Type B pancreatic cell (in vitro differentiated cells): ENCODE data around the gene VRK2. TPM values are rescaled to one million over a fixed set of nuclear protein-coding genes. Genes with fewer than 3 reads are reported as not detected.

Source experiments
- DNase-seq: peaks from one replicate; pipeline ENCODE4 v3.0.0; 2021; ENCODE audit warnings: mixed read lengths; ENCODE audit not compliant: unreplicated experiment; ENCODE audit errors: extremely low spot score
- H3K27ac Mint-ChIP-seq: 2 replicates; pipeline ENCODE4 v1.8.0; 2021; ENCODE audit warnings: mild to moderate bottlenecking, mixed read lengths
- H3K27me3 Mint-ChIP-seq: 2 replicates; pipeline ENCODE4 v1.8.0; 2021; ENCODE audit warnings: mixed read lengths
- H3K36me3 Mint-ChIP-seq: 2 replicates; pipeline ENCODE4 v1.8.0; 2021; ENCODE audit warnings: mixed read lengths
- H3K4me1 Mint-ChIP-seq: one replicate; pipeline ENCODE4 v1.8.0; 2021; ENCODE audit warnings: mixed read lengths; ENCODE audit not compliant: unreplicated experiment
- H3K4me3 Mint-ChIP-seq: 2 replicates; pipeline ENCODE4 v1.8.0; 2021; ENCODE audit warnings: mild to moderate bottlenecking, mixed read lengths
- H3K9me3 Mint-ChIP-seq: 2 replicates; pipeline ENCODE4 v1.8.0; 2021; ENCODE audit warnings: mixed read lengths
- total RNA-seq: library from RNA; stranded (reverse); gene quantifications from 2 replicates; pipeline ENCODE4 v1.2.1, GENCODE V29; 2021; ENCODE audit warnings: low replicate concordance
- TF ChIP-seq, protein P1 (sequence below): fragments of 200-600 bp; sonication (generic); conservative IDR thresholded peaks from 2 replicates; pipeline ENCODE4 v1.5.0; 2021; ENCODE audit warnings: antibody characterized with exemption, mild to moderate bottlenecking

VRK2 gene
- total RNA-seq, 1 donor from 2014 or later, result 17.7 TPM

DNA sequence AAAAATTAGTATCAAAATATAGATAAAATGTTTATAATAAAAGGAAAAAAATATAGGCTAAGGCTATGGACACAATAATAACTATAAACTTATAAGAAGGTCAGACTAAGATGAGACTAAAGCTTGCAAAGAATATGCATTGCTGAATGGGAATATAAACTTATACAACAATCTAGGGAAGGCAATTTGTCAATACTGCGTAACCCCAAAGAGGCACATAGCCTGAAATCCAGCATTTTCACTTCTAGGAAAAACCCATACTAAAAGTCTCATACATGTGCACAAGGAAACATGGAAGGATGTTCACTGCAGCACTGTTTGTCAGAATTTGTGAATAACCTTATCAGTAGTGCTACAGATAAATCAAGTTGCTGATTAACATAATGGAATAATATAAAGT lies 149.1 kb downstream of the VRK2 start:
- Mint-ChIP-seq H3K27ac (no peak overlapping the region), H3K4me1 (no peaks in the 10 kb centered on the region), H3K9me3 (no peaks in the 10 kb centered on the region), H3K4me3 (no peak overlapping the region), H3K27me3 (no peaks in the 10 kb centered on the region), H3K36me3 (no peaks in the 10 kb centered on the region)
- TF ChIP-seq, protein P1, sequence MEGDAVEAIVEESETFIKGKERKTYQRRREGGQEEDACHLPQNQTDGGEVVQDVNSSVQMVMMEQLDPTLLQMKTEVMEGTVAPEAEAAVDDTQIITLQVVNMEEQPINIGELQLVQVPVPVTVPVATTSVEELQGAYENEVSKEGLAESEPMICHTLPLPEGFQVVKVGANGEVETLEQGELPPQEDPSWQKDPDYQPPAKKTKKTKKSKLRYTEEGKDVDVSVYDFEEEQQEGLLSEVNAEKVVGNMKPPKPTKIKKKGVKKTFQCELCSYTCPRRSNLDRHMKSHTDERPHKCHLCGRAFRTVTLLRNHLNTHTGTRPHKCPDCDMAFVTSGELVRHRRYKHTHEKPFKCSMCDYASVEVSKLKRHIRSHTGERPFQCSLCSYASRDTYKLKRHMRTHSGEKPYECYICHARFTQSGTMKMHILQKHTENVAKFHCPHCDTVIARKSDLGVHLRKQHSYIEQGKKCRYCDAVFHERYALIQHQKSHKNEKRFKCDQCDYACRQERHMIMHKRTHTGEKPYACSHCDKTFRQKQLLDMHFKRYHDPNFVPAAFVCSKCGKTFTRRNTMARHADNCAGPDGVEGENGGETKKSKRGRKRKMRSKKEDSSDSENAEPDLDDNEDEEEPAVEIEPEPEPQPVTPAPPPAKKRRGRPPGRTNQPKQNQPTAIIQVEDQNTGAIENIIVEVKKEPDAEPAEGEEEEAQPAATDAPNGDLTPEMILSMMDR, result no peak
- no peak for DNase-seq

DNA sequence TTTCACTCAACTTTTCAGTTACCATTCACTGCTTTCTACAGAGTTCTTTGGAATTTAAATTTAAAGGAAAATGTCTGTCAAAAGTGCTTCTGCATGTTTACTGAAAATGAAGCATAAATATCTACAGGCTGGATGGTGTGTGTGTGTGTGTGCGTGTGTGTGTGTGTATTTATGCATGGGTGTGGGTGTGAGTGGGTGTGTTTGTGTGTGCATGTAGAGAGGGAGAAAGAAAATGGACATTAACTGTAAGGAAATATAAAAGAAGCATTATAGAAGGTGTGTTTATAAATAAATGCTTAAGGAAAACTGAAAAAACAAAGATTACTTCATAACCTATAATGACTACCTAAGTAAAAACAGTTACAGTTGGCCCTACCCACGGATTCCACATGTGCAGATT lies 151.3 kb downstream of the VRK2 start:
- Mint-ChIP-seq H3K27me3 (no peaks in the 10 kb centered on the region), H3K27ac (no peak overlapping the region), H3K4me3 (no peak overlapping the region), H3K9me3 (no peaks in the 10 kb centered on the region), H3K4me1 (no peaks in the 10 kb centered on the region), H3K36me3 (no peaks in the 10 kb centered on the region)
- TF ChIP-seq, protein P1, result no peak
- DNase-seq, result no peak

DNA sequence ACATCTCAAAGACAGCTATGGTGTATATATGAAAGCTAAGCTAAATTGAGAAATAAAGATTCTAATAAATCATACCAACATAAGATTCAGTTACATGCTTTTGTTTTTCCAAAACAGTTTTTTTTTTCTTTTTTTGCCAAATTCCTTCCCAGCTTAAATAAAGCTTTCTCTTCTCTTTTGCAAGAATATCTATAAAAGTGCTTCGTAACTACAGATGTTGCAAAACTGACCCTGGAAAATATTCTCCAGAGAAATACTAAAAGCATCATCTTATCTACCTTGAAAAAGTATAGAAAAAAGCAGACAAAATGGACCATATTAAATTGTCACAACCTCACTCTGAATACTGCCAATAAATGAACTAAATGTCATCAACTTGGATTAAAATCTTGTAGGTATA lies 155.8 kb downstream of the VRK2 start:
- Mint-ChIP-seq H3K4me1 (no peaks in the 10 kb centered on the region), H3K36me3 (no peaks in the 10 kb centered on the region), H3K27ac (no peak overlapping the region), H3K4me3 (no peak overlapping the region), H3K27me3 (no peaks in the 10 kb centered on the region), H3K9me3 (no peaks in the 10 kb centered on the region)
- TF ChIP-seq, protein P1, result no peak
- DNase-seq, result no peak

DNA sequence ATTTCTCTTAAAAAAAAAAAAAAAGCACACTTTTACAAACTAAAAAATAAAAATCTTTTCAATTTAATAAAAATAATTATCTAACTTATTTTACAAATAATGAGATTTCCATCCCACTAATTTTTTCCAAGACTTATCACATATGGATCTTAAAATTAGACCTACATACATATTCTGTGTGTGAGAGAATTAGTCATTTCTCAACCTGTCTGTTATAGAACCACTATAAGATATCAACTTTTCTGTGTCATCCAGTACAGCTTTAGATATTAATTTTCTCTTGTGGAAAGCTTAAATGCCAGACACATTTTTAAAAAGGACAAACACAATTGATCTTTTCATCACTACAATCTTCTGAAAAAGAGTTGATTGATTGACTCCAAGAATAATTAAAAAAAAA lies 156.4 kb downstream of the VRK2 start:
- no peak overlapping the region for H3K27ac Mint-ChIP-seq
- no peak overlapping the region for H3K4me3 Mint-ChIP-seq
- no peaks in the 10 kb centered on the region for H3K36me3 Mint-ChIP-seq
- no peaks in the 10 kb centered on the region for H3K4me1 Mint-ChIP-seq
- no peak for DNase-seq
- TF ChIP-seq, protein P1, result no peak
- no peaks in the 10 kb centered on the region for H3K27me3 Mint-ChIP-seq
- H3K9me3 Mint-ChIP-seq, result no peaks in the 10 kb centered on the region

DNA sequence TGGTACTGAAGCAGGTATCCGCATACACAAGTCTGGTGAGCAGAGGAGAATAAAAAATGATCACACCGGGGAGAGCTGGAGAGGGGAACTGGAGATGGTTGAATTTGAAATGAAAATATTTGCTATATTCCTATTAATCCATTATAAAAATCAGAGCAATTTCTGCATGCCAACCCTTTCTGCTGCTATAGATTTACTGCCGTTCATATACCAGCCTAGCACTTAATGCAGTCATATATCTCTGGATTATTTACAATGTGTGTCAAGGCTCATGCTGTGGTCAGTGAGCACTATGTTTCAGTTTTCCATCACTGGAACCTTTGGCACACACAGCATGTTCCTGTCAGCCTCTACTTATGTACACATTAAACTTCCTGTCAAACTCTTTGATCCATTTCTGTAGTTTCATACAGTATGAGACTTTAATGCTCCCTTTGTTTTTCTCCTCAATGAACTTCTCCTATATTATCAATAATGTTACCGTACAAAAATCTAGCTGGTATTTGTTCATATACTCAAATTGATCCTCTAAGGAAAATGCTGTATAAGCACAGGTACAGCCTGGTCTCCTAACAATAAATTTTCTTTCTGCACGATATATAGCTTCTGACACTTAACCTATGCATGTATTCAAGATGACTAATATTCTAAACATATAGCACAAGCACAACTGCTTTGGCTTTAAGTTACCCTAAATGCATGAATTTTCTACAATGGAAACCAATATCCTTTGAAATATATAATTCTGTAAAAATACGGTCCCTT lies 157.8 kb downstream of the VRK2 start:
- no peaks in the 10 kb centered on the region for H3K9me3 Mint-ChIP-seq
- DNase-seq, result no peak
- TF ChIP-seq, protein P1, result no peak
- H3K27ac Mint-ChIP-seq, result no peak overlapping the region
- H3K27me3 Mint-ChIP-seq, result no peaks in the 10 kb centered on the region
- no peaks in the 10 kb centered on the region for H3K4me1 Mint-ChIP-seq
- H3K36me3 Mint-ChIP-seq, result peaks cover 7% of the 10 kb centered on the region
- H3K4me3 Mint-ChIP-seq, result no peak overlapping the region
